Keratinocyte (primary cell): ENCODE results near the gene FTSJ1.

ENCODE experiments used
- CTCF ChIP-seq, 3 experiments: IDR thresholded peaks in 1 of 3; conservative IDR thresholded peaks in 1 of 3; optimal IDR thresholded peaks in 1 of 3; 2 replicates in 2 of 3; 3 replicates in 1 of 3; pipeline versions ENCODE3 to v1.5.1; 2011; ENCODE audit warnings: low read length in 3 of 3, mild to moderate bottlenecking in 3 of 3, moderate library complexity in 2 of 3, control low read depth in 1 of 3, inconsistent platforms in 1 of 3; ENCODE audit not compliant: insufficient read depth in 2 of 3; ENCODE audit errors: extremely low read depth in 1 of 3
- EZH2 ChIP-seq: IDR thresholded peaks from one replicate; pipeline ENCODE4 v1.6.1; 2012; ENCODE audit warnings: inconsistent platforms, mild to moderate bottlenecking, low read length, moderate library complexity

DNA sequence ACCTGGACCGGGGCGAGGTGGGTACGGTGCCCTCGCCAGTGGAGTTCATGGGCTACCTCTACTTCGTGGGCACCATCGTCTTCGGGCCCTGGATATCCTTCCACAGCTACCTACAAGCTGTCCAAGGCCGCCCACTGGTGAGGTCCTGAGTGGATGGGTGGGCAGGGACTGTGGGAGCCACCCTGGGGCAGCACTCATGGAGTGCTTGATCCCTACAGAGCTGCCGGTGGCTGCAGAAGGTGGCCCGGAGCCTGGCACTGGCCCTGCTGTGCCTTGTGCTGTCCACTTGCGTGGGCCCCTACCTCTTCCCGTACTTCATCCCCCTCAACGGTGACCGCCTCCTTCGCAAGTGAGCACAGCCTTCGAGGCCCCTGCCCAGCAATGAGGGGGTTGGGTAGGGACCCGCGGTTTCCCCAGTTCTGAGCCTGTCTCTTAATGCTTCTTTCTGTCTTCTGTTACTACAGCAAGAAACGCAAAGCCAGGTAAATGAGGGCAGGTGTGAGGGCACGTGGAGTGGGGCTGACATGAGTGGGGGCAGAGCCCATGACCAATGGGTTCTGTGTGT is 36.5 kb downstream of the FTSJ1 start:
- TF ChIP-seq CTCF (optimal IDR thresholded peaks at IDR 0.05 in 1 of 3, IDR thresholded peaks at IDR 0.05 in 1 of 3, conservative IDR thresholded peaks at IDR 0.05 in 1 of 3; ENCODE audit: extremely low read depth in 1 of 3, insufficient read depth in 2 of 3, low read length in 3 of 3) (no peak), EZH2 (no peak)
